ENCODE data around the gene PRH2. TPM values are rescaled to one million over a fixed set of nuclear protein-coding genes. Genes with fewer than 3 reads are reported as not detected.

The PRH2 gene
- total and polyA plus RNA-seq, 9 of the 15 experiments (the other 6 are each of a cell fraction or from before 2014, with no cell fraction given) = 0.18 to 0.81 (median 0.24) TPM; not detected in 6

DNA sequence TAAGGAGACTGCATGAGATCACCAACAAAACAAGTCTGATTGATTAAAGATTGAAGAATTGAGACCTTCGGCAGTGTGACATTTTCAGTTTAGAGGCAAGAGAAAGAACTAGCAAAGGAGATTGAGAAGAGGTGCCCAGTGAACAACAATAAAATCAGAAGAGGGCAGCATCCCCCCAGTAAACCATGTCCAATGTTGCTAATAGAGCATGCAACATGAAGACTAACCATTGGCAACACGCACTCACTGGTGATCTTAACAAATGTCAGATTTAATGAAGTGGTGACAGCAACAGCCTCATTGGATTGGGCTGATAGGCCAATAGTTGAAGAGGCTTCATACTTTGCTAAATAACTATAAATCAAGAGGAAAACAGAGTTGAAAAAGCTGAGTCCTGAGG is 30.8 kb downstream of the PRH2 start:
- ChIA-PET CTCF (ENCODE audit: low intra/inter-chr PET ratio) (no interaction called here), POLR2A (no interaction called here)
- BruUV-seq (replicated peaks) = no TSS peak
- TF ChIP-seq SNRNP70 (optimal IDR thresholded peaks at IDR 0.05; ENCODE audit: low read depth, low read length) (no peak), PBX2 (CRISPR knock-in tag; IDR thresholded peaks at IDR 0.05; ENCODE audit: low read depth) (no peak), PBX2 (tag; conservative IDR thresholded peaks at IDR 0.05; ENCODE audit: low read depth) (0 out of 2 replicates have a peak, but pooled peaks have one; percentile 34), RAD21 (CRISPR knock-in tag; conservative IDR thresholded peaks at IDR 0.05 in 1 of 2, IDR thresholded peaks at IDR 0.05 in 1 of 2) (peak in 1 of 2 experiments; percentile 21; a peak in 1 of 4 replicates), HMGXB4 (CRISPR knock-in tag; IDR thresholded peaks at IDR 0.05) (no peak), ETV1 (tag; conservative IDR thresholded peaks at IDR 0.05; ENCODE audit: low read depth) (no peak), MEIS2 (IDR thresholded peaks at IDR 0.05; ENCODE audit: partially characterized antibody) (peak; percentile 19), BRD9 (IDR thresholded peaks at IDR 0.05; ENCODE audit: low read depth, partially characterized antibody) (no peak), TAF7 (tag; IDR thresholded peaks at IDR 0.05) (no peak)
- H3K9me3 ChIP-seq (replicated peaks; ENCODE audit: control insufficient read depth, insufficient read depth, low read depth, low read length) = no peaks in the 10 kb centered on the region
- H3K79me2 ChIP-seq (ENCODE audit: control insufficient read depth, insufficient read depth, low read length) = no peaks in the 10 kb centered on the region
- no peak overlapping the region for H3K27ac ChIP-seq (ENCODE audit: extremely low read depth, low read depth, low read length)
- FAIRE-seq (no peak), DNase-seq (ENCODE audit: extremely low read depth in 1 of 4, low spot score in 3 of 4) (no peak), ATAC-seq (no peak)
- no peak overlapping the region for H2AFZ ChIP-seq (ENCODE audit: low read depth, low read length)
- no peaks in the 10 kb centered on the region for H3K4me1 ChIP-seq (replicated peaks in 1 of 2; ENCODE audit: control insufficient read depth in 2 of 2, insufficient read depth in 2 of 2, low read length in 2 of 2)
- no peak overlapping the region for H3K4me2 ChIP-seq (ENCODE audit: insufficient read depth, low read length)
- WGBS (ENCODE audit: insufficient coverage, low coverage, missing lambda C conversion rate) = 73% methylated on average over 2 of the region's 2 CpGs
- intact Hi-C loops (cut with micrococcal nuclease) = no loop called here
- in situ Hi-C loops (cut with MboI) = no loop called here
- no peak overlapping the region for H3K4me3 ChIP-seq
- no peaks in the 10 kb centered on the region for H3K27me3 ChIP-seq (ENCODE audit: control insufficient read depth in 2 of 2, insufficient read depth in 2 of 2, low read length in 2 of 2)
- no peaks in the 10 kb centered on the region for H3K36me3 ChIP-seq (ENCODE audit: control insufficient read depth, insufficient read depth, low read length)
- H3K9ac ChIP-seq (ENCODE audit: insufficient read depth in 1 of 2, low read depth in 2 of 2, low read length in 2 of 2) = no peak overlapping the region
- no peaks in the 10 kb centered on the region for H3K9me1 ChIP-seq (ENCODE audit: control insufficient read depth, insufficient read depth, low read length)
- H4K20me1 ChIP-seq (replicated peaks; ENCODE audit: control insufficient read depth, insufficient read depth, low read length) = no peaks in the 10 kb centered on the region

Measured in K562 (cell line).